ENCODE data around the gene RAB35.

Gene RAB35

DNA sequence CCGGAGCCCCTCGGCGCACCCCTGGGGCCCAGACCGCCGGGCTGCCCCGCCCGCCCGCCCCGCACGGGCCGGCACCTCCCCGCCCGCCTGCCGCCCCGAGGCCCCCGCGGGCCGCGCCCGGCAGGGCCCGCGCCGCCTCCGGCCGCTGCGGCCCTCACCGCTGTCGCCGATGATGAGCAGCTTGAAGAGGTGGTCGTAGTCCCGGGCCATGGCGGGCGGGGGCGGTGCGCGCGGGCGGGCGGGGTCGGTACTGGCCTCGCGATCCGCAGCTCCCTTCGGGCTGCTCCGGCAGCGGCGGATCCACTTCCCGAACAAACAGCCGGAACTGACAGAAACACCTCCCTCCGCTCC lies at the start of gene RAB35:
TSS of gene RAB35 (minus strand) at position 313 of the 351 bp plus-strand sequence. CDS start at position 210, 103 bp downstream.
- no peak for DNase-seq

DNA sequence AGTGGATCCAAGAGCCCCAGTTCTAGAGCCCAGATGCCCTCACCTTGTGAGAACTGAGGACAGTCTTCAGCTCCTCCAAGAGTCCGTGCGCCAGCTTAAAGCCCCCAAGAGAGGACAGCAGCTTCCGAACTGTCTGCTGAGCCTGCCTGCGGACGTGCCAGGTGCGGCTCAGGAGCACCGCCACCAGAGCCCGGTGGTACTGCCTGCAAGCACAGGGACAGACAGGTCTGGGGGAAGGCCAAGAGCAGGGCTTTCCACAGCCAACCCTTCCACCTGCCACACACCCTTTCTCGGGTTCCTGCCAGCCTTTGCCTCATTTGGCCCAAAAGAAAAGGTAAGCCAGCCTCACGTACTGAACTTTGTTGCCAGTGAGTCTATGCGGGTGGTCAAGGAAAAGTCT lies 47.7 kb upstream of the RAB35 start:
- DNase-seq: no peak

DNA sequence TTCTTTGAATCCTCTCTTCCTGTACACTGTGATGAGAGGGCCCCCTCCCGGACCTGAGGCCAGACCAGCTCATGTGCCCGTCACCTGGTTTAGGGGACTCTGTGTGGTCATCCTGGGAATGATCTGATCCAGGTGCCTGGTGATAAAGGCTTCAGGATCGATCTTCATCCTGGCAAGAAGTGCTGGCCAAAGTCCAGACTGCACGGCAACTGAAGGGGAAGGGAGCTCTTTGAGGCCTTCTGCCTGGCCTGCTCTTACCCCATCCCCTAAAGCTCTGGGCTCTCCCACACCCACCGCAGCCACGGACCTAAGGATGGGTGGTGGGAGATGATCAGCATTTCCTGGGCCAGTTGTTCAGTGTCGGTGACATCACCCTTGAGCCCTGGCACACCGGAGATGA lies 46.2 kb upstream of the RAB35 start:
- no peak for DNase-seq

DNA sequence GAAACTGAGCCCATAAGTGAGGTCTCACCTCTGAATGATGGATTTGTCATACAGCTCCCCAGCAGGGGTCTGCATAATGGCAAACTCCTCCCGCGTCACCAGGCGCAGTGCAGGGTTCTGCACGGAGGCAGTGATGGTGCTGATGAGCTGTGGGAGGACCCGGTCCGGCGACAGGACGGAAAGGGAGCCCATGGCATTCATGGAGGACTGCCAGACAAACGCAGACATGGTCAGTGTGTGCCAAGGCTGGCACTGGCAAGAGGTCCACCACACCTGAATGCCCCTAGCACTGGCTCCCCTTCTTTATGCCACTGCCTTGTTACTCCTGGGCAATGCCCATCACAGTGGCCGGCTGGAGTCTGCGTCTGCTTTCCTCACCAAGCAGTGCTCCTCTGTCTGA lies 45.3 kb upstream of the RAB35 start:
- no peak for DNase-seq

DNA sequence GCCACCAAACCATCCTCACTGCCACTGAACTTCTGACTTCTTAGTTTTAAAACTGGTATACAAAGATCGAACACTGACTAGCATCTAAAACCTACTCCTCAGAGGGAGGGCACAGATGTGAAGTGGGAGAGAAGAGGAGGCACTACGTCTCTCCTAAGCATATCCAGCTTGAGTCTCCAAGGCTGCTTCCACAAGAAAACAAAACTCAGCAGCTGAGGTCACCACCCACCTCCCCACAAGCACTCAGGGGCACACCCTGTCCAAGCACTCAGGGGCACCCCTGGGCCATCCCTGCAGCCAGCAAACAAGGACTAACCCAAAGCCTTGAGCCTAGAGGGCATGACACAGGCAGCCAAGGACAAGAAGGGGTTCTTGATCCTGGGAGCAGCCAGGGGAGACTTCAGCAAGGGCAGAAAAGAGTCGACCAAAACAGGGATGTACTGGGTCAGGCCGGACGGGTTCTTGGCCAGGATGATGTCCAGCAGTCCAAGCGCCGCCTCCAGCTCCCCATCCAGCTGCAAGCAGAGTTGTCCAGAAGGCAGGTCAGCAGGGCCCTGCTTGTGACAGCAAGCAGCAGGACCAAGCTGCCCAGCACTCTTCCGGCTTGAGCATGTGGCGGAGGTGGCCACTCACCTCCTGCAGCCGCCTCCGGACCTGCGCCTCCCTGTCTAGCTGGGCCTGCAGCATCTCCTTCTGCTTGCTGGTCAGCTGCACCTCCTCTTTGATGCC lies 43.1 kb upstream of the RAB35 start:
- DNase-seq: no peak

DNA sequence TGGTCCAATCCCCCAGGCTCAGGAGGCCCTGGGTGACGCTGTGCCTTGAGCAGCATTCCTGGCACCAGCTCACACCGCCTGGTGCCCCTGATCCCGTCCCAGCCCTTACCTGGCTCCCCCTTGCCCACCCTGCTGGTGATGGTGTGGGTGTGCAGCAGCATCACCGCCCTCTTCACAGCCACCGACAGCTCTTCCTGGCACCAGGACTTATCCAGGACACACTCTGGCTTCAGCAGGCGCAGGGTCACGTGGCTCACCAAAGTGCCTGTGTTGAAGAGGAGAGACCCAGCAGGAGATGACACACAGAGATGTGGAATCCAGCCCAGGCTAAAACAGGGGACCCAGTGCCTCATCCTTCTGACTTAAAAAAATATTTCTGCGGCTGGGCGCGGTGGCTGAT lies 41.8 kb upstream of the RAB35 start:
- DNase-seq: no peak

DNA sequence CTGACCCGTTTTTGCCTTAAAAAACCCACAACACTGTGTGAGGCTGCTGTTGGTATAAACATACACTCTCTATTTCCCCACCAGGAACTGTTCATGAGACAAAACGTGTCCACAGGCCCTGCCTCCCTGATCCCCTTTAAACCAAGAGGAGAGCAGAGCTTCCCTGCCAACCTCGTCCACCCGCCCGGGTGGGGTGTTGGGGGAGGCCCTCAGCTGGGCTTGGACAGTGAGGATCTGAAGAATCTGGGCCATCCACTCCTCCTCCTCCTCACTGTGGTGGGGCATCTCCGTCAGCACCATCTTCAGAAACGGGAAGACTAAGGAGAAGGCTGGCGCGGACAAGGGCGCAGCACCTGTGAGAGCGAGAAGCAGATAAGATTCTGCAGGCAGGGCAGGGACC lies 41.1 kb upstream of the RAB35 start:
- DNase-seq: no peak

DNA sequence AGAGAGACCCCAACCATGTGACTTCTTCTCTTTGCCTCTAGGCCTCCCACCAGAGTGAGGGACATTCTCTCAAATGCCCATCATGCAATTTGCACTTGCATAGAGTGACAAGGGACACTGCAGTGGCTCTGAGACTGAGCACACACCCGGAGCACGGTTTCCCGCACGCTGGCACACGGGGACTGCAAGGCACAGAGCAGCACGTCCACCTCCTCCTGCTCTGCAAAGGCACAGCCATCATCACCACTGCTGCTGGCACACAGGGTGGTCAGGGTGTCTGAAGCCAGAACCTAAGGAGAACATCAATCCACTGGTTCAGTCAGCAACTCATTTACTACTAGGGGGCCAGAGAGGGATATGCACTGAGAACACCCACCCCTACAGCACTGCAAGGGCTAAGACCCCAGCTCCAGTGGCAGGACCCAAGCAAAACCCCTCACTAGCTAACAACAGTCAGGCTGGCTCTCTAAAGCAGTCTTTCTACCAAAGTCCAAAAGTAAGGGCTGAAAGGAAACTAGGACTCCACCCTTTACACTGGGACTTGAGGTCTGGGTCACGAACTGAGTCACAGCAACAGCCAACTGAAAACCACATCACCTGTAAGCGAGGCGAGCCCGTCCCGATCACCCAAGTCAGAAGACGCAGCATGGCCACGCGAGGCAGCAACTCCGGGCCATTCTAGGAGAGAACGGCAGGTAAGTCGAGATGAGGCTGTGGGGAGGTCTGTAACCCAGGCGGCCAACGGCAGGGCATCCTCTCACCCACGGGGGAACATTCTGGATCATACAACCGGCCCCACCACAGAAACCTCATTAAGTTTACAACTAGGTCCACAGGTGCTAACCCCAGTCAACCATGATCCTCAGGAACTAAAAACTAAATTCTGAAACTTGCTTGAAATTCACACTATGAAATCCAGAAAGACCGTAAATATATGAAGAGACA lies 40.0 kb upstream of the RAB35 start:
- no peak for DNase-seq

DNA sequence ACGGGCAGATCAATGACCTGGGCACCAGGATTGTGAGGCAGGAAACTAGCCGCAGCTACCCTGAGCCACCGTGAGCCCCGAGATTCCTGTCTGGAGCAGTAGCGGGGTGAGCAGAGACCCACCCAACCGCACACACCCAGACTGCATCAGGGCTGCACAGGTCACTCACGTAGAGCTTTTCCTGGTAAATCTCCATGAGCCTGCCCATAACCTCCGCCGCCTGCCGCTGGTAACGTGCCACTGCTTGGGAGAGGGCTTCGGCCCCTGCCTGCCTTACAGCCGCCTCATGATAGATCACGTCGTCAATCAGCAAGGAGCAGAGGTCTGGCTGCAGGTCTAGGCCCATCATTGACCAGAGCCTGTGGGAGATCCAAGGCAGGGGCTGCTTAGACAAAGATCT lies 38.5 kb upstream of the RAB35 start:
- no peak for DNase-seq

DNA sequence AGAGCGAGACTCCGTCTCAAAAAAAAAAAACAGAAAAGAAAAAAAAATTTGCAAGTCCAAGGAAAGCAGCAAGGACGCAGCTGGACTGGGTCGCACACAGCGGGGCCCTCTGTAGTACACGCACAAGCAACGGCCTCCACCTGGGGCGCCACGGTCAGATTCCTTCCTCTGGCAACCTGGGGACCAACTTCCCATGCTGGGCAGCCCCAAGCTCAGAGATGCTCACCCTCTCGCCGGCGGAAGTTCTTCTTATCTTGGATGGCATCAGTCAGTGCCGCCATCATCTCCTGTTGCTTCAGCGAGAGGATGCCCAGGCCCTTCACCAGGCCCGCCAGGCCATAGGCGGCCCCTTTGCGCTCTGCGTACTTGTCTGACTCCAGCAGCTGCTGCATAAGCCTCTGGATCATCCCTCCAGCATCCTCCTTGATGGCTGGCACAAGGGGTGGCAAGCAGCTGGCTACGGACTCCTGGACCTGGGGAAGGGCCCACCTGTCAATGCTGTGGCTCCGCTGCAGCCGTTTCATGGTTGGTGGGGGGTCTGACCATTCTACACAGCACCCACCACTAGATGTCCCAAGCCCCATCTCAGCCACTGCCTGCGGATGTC lies 34.5 kb upstream of the RAB35 start:
- DNase-seq: no peak

DNA sequence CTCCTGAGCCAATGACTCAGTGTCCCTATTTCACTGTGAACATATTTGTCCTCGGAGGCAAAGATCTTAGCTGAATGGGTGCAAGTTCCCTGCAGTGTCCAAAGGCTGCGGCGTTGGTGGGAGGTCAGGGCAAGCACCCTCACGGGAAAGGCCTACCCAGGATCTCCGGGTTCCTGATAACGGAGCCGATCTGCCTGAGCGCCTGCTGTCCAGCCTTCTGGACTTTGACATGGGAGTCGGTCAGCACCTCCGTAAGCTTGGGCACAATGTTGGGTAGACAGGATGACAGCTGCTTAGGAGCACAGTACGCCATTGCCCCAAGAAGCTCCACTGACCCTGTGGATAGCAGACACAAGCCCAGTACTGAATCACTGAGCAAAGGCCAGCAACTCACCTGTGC lies 31.5 kb upstream of the RAB35 start:
- no peak for DNase-seq

DNA sequence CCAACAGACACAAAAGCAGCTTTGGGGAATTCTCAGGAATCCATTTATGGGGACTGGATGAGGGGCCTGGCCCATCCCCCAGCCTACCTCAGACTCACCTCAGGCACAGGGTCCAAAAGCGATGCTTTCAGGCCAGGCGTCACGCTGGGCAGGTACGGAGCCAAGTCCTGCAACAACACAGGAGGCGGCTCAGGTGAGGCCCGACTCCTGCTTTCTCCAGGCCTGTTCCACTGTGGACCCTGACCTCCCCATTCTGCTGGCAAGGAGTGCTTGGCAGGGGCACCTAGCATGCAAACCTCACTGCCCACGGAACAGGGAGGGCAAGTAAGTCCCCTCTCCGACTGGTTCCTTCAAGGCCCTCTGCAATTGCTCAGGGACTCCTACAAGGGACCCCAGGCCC lies 28.6 kb upstream of the RAB35 start:
- no peak for DNase-seq

DNA sequence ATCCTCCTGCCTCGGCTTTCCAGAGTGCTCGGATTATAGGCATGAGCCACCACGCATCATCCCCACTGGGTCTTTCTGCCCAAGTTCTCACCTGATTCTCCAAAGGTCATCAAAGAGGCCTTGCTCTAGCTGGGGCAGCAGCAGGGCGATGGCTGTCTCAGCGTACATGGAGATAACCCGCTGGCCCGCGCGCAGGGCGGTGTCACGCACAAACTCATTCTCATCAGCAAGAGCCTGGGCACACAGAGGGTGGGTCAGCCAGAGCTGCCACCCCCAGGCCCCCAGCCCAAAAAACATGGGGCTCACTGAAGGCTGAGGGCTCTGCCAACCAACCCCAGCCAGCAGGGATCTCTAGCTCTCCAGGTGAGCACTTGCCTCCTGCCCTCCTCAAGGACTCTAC lies 27.7 kb upstream of the RAB35 start:
- DNase-seq: no peak

DNA sequence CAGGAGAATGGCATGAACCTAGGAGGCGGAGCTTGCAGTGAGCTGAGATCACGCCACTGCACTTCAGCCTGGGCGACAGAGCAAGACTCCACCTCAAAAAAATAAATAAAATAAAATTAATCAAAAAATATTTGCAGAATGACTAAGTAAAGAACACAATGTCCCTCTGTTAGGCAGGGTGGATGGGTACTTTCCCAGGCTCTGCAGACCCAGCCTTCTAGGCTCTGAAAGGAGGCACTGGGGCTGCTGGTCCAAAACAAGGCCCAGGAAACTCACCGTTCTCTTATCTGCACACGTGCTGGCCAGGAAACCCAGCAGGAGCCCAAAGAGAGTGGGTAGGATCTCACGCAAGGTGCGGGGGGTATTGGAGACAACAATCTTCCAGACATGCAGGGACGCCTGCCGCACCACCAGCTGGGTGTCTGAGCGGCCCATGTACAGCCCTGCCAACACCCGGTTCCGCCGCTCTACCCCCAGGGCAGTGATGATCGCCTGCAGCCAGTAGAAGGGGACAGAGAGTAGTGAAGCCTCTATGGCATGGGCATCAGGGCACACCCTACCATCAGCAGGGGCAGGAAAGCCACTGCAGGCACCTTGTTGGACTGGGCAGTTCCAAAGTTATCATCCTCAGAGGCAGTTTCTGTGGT lies 25.8 kb upstream of the RAB35 start:
- DNase-seq: no peak

DNA sequence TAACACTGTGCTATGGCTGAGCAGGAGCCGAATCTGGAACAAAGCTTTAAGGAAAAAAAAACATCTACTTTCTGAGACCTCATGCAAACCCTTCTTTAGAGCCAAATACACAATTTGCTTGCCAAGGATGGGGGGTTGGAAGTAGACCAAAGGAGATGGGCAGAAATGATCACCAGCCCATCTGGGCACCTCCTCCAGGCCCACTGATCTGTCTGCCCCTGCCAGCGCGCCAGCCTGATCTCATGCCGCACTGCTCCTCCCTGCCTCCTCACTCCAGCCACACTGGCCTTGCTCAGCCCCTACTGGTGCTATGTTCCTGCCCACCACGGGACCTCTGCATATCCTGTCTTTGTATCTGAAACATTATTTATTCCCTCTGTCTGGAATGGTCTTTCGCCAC lies 24.8 kb upstream of the RAB35 start:
- DNase-seq: no peak

DNA sequence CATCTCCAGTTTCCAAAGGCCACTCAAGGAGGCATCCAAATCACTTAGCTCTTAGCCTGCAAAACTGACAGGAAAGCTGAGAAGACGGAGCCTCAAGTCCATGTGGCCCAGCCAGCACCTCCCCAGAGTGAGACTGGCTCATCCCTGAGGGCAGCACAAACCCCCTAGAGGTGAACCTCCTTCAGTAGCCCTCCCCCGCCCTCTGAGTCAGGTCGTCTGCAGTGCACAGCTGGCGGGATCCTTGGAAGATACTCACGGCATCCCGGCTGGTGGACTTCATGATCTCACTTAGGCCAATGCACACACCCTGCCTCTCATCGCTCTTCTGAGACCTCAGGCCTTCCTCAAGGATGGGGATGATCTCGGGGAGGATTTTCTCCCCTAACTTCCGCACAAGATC lies 24.1 kb upstream of the RAB35 start:
- no peak for DNase-seq

DNA sequence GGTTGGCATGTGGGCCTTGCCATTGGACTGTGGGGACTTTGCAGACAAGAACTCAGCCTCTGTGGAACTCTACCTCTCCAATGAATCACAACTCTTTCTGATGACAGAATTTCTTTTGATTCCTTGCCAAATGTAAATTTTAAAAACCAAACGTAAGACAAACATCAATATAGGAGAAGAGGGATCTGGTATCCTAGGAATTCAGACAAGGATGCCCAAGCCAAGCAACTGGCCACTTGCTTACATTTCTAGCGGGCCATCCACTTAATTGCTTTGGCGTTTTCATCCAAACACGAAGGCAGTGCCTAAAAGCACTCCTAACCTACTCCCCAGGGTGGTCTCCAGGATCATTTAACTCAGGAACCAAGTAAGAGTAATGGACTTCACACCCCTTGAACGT lies 23.4 kb upstream of the RAB35 start:
- DNase-seq: no peak

DNA sequence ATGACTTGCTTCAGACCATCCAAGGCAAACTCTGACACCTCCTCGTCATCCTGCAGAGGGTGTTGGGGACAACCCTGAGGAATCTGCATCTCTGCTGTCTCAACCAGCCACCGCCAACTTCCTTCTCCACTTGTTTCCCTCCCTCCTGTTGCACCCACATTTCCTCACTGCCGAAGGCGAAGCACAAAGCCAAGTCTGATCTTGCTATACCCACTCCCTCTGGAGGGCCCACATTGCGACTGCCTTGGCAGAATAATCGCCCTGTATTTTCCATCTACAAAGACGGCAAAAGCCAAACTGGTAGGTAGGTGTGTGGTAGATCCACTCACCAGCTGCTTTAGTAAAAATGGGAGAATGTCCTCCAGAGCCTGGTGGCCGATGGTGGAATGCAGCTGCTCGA lies 21.8 kb upstream of the RAB35 start:
- no peak for DNase-seq

DNA sequence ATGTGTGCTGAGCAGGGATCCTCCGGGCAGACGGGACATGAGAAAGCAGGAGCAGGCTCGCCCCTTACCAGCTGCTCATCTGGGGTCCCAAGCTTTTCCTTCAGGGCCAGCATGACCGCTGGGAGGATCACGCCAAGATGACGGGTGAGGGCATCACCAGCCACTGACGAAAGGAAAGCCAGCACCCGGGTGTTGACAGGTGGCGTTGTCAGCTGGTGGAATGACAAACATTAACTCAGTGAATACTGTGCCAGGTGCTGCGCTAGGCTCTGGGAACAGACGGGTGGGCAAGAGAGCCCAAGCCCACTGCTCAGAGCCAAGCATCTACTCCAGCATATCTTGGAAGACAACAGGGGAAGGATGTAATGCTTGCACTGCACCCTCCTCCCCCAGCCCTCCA lies 21.3 kb upstream of the RAB35 start:
- DNase-seq: no peak

DNA sequence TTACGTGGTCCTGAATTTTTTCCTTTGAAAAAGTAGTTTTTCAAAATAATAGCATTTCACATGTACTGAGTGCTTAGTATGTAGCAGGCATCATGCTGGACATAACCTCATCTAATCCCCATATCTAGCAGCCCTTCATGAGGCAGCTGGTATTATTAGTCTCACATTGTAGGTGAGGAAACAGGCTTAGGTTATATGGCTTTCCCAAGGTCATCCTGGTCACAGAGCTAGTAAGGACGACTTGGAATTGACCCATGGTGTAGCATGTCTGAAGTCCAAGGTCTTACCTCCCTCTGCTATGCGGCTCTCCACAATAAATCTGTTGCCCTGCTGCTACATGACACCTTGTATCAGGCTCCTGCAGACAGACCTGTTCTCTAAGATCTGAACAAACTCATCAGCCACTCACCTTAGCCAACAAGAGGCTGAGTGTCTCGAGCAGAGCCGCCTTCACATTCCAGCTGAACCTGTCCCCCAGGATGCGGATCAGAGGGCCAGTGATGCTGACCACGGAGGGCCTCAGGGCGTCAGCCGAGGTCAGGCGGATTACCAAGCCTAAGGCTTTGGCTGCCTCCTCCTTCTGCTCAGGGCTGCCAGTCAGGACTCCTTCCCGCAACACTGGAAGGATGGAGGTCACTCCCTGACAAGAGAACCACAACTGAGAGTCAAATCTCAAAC lies 19.7 kb upstream of the RAB35 start:
- DNase-seq: no peak

DNA sequence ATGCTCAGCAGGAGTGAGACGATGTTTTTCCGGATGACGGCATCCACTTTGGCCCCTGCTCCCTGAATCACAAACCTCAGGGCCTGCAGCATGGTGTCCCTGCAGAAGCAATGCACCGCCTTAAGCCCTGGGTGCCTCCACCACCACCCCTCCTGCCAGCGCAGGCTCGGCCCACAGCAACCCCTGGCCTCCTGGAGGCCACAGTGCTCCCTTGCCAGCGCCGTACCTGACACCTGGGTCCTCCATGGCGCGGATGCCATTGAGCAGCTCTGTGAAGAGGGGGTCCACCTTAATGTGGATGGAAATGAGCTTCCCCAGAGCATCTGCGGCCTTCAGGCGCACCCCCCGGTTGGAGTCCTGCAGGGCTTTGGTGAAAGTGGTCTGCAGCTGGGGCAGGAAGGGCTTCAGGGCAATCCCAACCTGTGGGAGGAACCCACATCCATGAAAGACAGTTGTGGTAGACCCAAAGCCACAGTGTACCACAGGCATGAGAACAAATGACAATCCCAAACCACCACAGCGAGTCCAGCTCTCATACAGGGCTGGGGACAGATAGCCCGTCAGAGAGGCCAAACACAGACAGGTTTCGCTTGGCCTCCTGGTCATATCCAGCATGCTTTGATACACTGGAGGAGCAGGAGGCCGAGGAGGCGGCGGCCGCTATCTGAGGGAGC lies 17.9 kb upstream of the RAB35 start:
- no peak for DNase-seq

DNA sequence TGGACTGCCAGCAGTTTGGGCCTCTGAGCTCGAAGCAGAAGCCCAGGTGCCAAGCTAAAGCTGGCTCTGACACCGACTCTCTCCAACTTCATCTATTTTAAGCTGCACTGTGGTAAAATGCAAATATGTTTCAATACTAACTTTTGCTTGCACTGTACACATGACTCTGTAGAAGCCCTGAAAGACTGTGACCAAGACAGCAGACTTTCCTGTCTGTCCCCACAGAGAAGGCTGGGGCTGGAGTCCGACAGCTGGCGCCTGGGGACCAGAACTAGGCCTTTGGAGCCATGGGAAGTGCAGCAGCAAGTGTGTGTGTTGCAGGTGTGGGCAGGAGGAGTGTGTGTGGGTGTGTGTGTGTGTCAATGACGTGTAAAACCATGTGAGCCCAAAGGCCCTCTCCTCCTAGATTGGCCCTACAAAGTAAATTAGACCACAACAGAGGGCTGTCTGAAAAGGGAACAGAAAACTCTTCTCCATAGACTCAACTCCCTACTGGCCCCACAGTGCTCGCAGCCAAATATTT lies 16.4 kb upstream of the RAB35 start:
- DNase-seq: no peak
